Astrocyte (in vitro differentiated cells and primary cell): ENCODE results near the gene RABGAP1L. TPM values are rescaled to one million over a fixed set of nuclear protein-coding genes. Genes with fewer than 3 reads are reported as not detected.

ENCODE experiments used
- DNase-seq: peaks from one replicate; pipeline ENCODE4 v3.0.0-alpha.2; 2010; ENCODE audit warnings: low read depth
- FAIRE-seq: peaks from 2 replicates; lab custom pipeline; 2011; peaks lifted over from hg19 to GRCh38; lab: Jason Lieb, UNC
- H2AFZ ChIP-seq: 2 replicates; pipeline ENCODE4 v1.6.0; 2012; ENCODE audit warnings: low read depth, low read length, inconsistent platforms
- H3K27ac ChIP-seq: 2 replicates; pipeline ENCODE4 v1.5.1; 2011; ENCODE audit warnings: low read depth, low read length, inconsistent platforms
- H3K27me3 ChIP-seq: 2 replicates; pipeline ENCODE4 v1.6.0; 2011; ENCODE audit warnings: low read length, inconsistent platforms; ENCODE audit not compliant: insufficient read depth
- H3K36me3 ChIP-seq: 2 replicates; pipeline ENCODE4 v1.5.1; 2011; ENCODE audit warnings: low read length, inconsistent platforms; ENCODE audit not compliant: insufficient read depth
- H3K4me1 ChIP-seq: 2 replicates; pipeline ENCODE4 v1.5.1; 2011; ENCODE audit warnings: low read length, inconsistent platforms; ENCODE audit not compliant: insufficient read depth
- H3K4me2 ChIP-seq: 2 replicates; pipeline ENCODE4 v1.6.0; 2012; ENCODE audit warnings: low read length, inconsistent platforms
- H3K4me3 ChIP-seq: 2 replicates; pipeline ENCODE4 v1.5.1; 2011; ENCODE audit warnings: low read depth, mild to moderate bottlenecking, low read length, inconsistent platforms; ENCODE audit not compliant: insufficient read depth
- H3K79me2 ChIP-seq: 2 replicates; pipeline ENCODE4 v1.6.0; 2012; ENCODE audit warnings: mild to moderate bottlenecking, low read length, inconsistent platforms; ENCODE audit not compliant: insufficient read depth
- H3K9ac ChIP-seq: 2 replicates; pipeline ENCODE4 v1.6.0; 2012; ENCODE audit warnings: mild to moderate bottlenecking, low read length, inconsistent platforms
- H3K9me3 ChIP-seq: 2 replicates; pipeline ENCODE4 v1.5.1; 2012; ENCODE audit warnings: low read depth, mild to moderate bottlenecking, low read length, inconsistent platforms; ENCODE audit not compliant: insufficient read depth
- H4K20me1 ChIP-seq: 2 replicates; pipeline ENCODE4 v1.6.0; 2012; ENCODE audit warnings: low read length, inconsistent platforms; ENCODE audit not compliant: insufficient read depth
- H3K27ac Mint-ChIP-seq: one replicate; pipeline ENCODE4 v1.8.0; 2021; ENCODE audit warnings: mild to moderate bottlenecking, mixed read lengths; ENCODE audit not compliant: unreplicated experiment
- H3K27me3 Mint-ChIP-seq: one replicate; pipeline ENCODE4 v1.8.0; 2021; ENCODE audit warnings: low read depth, mixed read lengths; ENCODE audit not compliant: unreplicated experiment
- H3K36me3 Mint-ChIP-seq: one replicate; pipeline ENCODE4 v1.8.0; 2021; ENCODE audit warnings: low read depth, mixed read lengths; ENCODE audit not compliant: unreplicated experiment
- H3K4me1 Mint-ChIP-seq: one replicate; pipeline ENCODE4 v1.8.0; 2021; ENCODE audit warnings: low read depth, mixed read lengths; ENCODE audit not compliant: unreplicated experiment
- H3K4me3 Mint-ChIP-seq: one replicate; pipeline ENCODE4 v1.8.0; 2021; ENCODE audit warnings: mild to moderate bottlenecking, moderate library complexity, mixed read lengths; ENCODE audit not compliant: unreplicated experiment
- H3K9me3 Mint-ChIP-seq: one replicate; pipeline ENCODE4 v1.8.0; 2021; ENCODE audit warnings: mild to moderate bottlenecking, mixed read lengths; ENCODE audit not compliant: unreplicated experiment
- EZH2 ChIP-seq: IDR thresholded peaks from 2 replicates; pipeline ENCODE4 v1.6.1; 2012; ENCODE audit warnings: mild to moderate bottlenecking, low read length, inconsistent platforms; ENCODE audit not compliant: insufficient read depth
- total RNA-seq: library from RNA; stranded (reverse); gene quantifications from 2 replicates; pipeline ENCODE4 v1.2.1, GENCODE V29; 2021
- TF ChIP-seq, protein P1 (sequence below): IDR thresholded peaks from 2 replicates; pipeline ENCODE4 v1.5.1; 2011; ENCODE audit warnings: low read depth, mild to moderate bottlenecking, inconsistent platforms, low read length, moderate library complexity; ENCODE audit not compliant: insufficient read depth

RABGAP1L gene
- total RNA-seq, 1 donor from 2014 or later = 40.2 TPM

DNA sequence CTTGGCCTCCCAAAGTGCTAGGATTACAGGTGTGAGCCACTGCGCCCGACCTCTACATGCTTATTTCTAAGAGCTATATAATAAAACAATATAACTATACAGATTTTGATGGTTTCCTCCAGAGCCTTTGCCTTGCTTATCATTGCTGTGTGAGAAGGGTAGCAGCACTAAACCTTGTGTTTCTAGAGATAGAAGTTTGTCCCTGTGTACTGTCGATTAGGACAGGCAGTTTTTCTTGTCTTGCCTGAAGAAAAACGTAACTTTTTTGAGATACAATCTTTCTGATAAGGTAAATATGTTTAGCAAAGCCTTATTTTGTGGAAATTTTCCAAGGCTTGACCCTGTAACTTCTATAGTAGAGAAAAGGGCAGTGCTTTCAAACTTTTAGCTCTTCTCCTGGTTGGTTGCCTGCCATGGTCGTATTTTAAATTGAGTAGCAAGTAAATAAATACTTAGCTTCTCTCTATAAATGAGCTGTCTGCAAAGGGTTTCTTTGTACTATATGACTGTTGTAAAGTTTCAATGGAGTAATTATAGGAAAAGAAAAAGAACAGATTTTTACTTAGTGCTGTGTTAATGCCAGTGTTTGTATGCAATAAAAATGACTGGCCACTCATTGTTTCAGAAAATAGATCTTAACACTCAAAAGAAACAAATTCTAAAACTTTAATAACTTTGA is 754.0 kb downstream of the RABGAP1L start:
- H3K36me3 ChIP-seq = no peaks in the 10 kb centered on the region
- H3K27me3 ChIP-seq = no peaks in the 10 kb centered on the region
- Mint-ChIP-seq H3K27ac (no peak overlapping the region), H3K4me3 (no peak overlapping the region), H3K27me3 (no peaks in the 10 kb centered on the region), H3K36me3 (peaks cover 10% of the 10 kb centered on the region), H3K4me1 (no peaks in the 10 kb centered on the region), H3K9me3 (no peaks in the 10 kb centered on the region)
- no peaks in the 10 kb centered on the region for H3K9me3 ChIP-seq
- no peak overlapping the region for H2AFZ ChIP-seq
- no peak for DNase-seq
- H3K79me2 ChIP-seq = no peaks in the 10 kb centered on the region
- no peak for FAIRE-seq
- no peak overlapping the region for H3K9ac ChIP-seq
- no peaks in the 10 kb centered on the region for H3K4me1 ChIP-seq
- no peak for TF ChIP-seq EZH2
- TF ChIP-seq, protein P1, sequence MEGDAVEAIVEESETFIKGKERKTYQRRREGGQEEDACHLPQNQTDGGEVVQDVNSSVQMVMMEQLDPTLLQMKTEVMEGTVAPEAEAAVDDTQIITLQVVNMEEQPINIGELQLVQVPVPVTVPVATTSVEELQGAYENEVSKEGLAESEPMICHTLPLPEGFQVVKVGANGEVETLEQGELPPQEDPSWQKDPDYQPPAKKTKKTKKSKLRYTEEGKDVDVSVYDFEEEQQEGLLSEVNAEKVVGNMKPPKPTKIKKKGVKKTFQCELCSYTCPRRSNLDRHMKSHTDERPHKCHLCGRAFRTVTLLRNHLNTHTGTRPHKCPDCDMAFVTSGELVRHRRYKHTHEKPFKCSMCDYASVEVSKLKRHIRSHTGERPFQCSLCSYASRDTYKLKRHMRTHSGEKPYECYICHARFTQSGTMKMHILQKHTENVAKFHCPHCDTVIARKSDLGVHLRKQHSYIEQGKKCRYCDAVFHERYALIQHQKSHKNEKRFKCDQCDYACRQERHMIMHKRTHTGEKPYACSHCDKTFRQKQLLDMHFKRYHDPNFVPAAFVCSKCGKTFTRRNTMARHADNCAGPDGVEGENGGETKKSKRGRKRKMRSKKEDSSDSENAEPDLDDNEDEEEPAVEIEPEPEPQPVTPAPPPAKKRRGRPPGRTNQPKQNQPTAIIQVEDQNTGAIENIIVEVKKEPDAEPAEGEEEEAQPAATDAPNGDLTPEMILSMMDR = no peak
- H3K4me3 ChIP-seq = no peak overlapping the region
- H4K20me1 ChIP-seq = no peaks in the 10 kb centered on the region
- no peak overlapping the region for H3K4me2 ChIP-seq
- no peak overlapping the region for H3K27ac ChIP-seq

DNA sequence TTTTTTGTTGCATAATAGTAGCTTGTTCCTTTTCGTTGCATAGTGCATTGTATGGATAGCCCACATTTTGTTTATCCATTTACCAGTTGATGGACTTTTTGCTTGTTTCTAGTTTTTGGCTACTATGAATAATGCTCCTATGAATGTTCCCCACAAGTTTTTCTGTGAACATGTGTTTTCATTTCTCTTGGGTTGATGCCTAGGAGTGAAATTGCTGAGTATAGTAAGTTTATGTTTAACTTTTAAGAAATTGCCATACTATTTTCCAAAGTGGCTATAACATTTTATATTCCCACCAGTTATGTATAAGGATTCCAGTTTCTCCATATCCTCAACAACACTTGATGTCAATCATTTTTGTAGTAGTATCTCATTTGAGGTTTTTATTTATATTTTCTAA is 755.7 kb downstream of the RABGAP1L start:
- Mint-ChIP-seq H3K27ac (no peak overlapping the region), H3K9me3 (no peaks in the 10 kb centered on the region), H3K27me3 (no peaks in the 10 kb centered on the region), H3K4me1 (no peaks in the 10 kb centered on the region), H3K36me3 (peaks cover 10% of the 10 kb centered on the region), H3K4me3 (no peak overlapping the region)
- no peak overlapping the region for H3K4me3 ChIP-seq
- H4K20me1 ChIP-seq = no peaks in the 10 kb centered on the region
- H3K4me1 ChIP-seq = no peaks in the 10 kb centered on the region
- no peaks in the 10 kb centered on the region for H3K27me3 ChIP-seq
- H3K79me2 ChIP-seq = no peaks in the 10 kb centered on the region
- H2AFZ ChIP-seq = no peak overlapping the region
- no peaks in the 10 kb centered on the region for H3K9me3 ChIP-seq
- H3K9ac ChIP-seq = no peak overlapping the region
- H3K36me3 ChIP-seq = no peaks in the 10 kb centered on the region
- DNase-seq = no peak
- TF ChIP-seq, protein P1 = no peak
- TF ChIP-seq EZH2 = no peak
- no peak overlapping the region for H3K4me2 ChIP-seq
- no peak for FAIRE-seq
- no peak overlapping the region for H3K27ac ChIP-seq

DNA sequence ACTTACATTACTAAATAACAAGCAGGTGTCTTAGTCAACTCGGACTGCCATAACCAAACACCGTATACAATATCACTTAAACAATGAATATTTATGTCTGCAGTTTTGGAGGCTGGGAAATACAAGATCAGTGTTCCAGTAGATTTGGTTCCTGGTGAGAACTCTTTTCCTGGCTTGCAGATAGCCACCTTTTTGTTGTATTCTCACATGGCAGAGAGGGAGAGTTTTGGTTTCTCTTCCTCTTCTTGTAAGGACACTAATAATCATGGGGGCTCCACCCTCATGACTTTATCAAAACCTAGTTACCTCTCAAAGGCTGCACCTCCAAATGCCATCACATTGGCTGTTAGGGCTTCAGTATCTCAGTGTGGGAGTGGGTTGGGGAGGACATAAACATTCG is 757.5 kb downstream of the RABGAP1L start:
- peaks cover 16% of the 10 kb centered on the region for H3K36me3 Mint-ChIP-seq
- Histone ChIP-seq H3K27ac (no peak overlapping the region), H3K4me3 (no peak overlapping the region), H3K9me3 (no peaks in the 10 kb centered on the region), H3K79me2 (no peaks in the 10 kb centered on the region), H3K4me1 (no peaks in the 10 kb centered on the region), H3K9ac (no peak overlapping the region), H4K20me1 (no peaks in the 10 kb centered on the region), H2AFZ (no peak overlapping the region), H3K36me3 (no peaks in the 10 kb centered on the region), H3K4me2 (no peak overlapping the region), H3K27me3 (no peaks in the 10 kb centered on the region)
- FAIRE-seq = no peak
- TF ChIP-seq, protein P1 = no peak
- TF ChIP-seq EZH2 = no peak
- no peaks in the 10 kb centered on the region for H3K27me3 Mint-ChIP-seq
- no peaks in the 10 kb centered on the region for H3K9me3 Mint-ChIP-seq
- H3K4me1 Mint-ChIP-seq = no peaks in the 10 kb centered on the region
- no peak overlapping the region for H3K4me3 Mint-ChIP-seq
- no peak overlapping the region for H3K27ac Mint-ChIP-seq
- no peak for DNase-seq
